Mucosa of descending colon (tissue), 3 donors: Measurements from ENCODE around the gene FAM13A. TPM values are rescaled to one million over a fixed set of nuclear protein-coding genes. Genes with fewer than 3 reads are reported as not detected.
"Not testable (repeated sequence)": the region's sequence is repeated elsewhere in the genome, so short reads cannot be mapped to it uniquely, and the experiment has no call there.

Source experiments
- ATAC-seq: fragments of 200-7000 bp; cut with Tn5 transposase; one replicate; pipeline ENCODE4 v1.9.1; 2020; ENCODE audit warnings: mild to moderate bottlenecking, moderate library complexity
- DNase-seq, 3 donors: peaks; one replicate each; pipeline ENCODE4 v3.0.0-alpha.2; 2020
- H3K36me3 ChIP-seq: fragments of 200-600 bp; one replicate; pipeline ENCODE4 v1.8.0; 2021; ENCODE audit warnings: low read depth, mild to moderate bottlenecking
- H3K4me1 ChIP-seq: fragments of 200-600 bp; one replicate; pipeline ENCODE4 v1.8.0; 2021; ENCODE audit warnings: low read depth, mild to moderate bottlenecking
- H3K4me3 ChIP-seq: fragments of 200-600 bp; one replicate; pipeline ENCODE4 v1.8.0; 2021; ENCODE audit warnings: mild to moderate bottlenecking
- H3K9me3 ChIP-seq: fragments of 200-600 bp; one replicate; pipeline ENCODE4 v1.8.0; 2021; ENCODE audit warnings: mild to moderate bottlenecking
- CTCF ChIP-seq: fragments of 200-600 bp; IDR thresholded peaks from one replicate; pipeline ENCODE4 v1.8.0; 2022; ENCODE audit warnings: antibody characterized with exemption, mild to moderate bottlenecking
- intact Hi-C, 2 donors: fragments of 100-400 bp; cut with DNase I in 1 of 2; cut with micrococcal nuclease in 1 of 2; formaldehyde crosslinking; loops; one replicate each; pipeline versions ENCODE4 v1.11.0 to v1.11.1; 2022; cut with DNase I, micrococcal nuclease
- total RNA-seq, 3 donors: library from RNA; stranded (reverse); fragmentation: NEBNext Ultra II Directional in 2 of 3; extraction: Animal tissue kit (Norgen Biotek cat#: 25700) in 2 of 3; gene quantifications; one replicate each; pipeline versions ENCODE4 v1.2.1 to v1.2.4, GENCODE V29; 2021 to 2023
- donor health status: DM: no; HTN: no; CAD: no; lungs with moderate emphysema.
- donor health status: DM: no; HTN: no; CAD: no.
- donor health status: DM: no; HTN: yes; CAD: no.

FAM13A gene
- total RNA-seq, 3 donors from 2014 or later, result 41.6 to 60.1 (median 50.2) TPM

DNA sequence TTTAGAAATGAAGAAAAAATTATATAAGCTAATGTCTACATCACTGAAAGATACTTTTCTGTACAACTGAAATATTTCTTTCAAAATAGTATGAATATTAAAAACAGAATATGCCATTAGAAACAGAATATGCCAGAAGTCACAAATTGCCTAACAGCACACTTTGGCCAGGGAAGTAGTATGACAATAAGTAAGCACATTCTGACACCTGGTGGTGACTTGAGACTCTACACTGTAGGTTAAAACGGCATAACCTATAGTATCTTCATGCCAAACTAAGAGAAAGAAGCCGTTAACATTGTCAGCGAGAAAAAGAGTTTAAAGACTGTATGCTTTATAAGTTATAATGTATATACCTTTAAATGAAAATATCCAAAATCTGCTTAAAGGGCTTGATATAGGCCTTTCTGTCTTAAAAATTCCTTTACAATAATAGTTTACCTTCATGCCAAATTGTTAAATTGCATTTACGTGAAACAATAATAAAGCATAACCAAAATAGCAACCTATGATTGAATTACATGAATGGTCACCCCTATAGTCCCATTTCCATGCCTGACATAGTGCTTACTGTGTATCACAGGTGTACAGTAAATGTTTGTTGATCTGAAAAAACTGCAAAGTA is 32.8 kb downstream of the FAM13A start:
- ATAC-seq, result peak; percentile 97
- no peaks in the 10 kb centered on the region for H3K36me3 ChIP-seq
- intact Hi-C loops, result loop anchor here (2.0 to 10.0 kb wide), 4 partner anchors 205 to 499 kb away; partner anchors contain the start of gene PYURF (in 1 of the 2)
- no peaks in the 10 kb centered on the region for H3K9me3 ChIP-seq
- H3K4me3 ChIP-seq, result no peak overlapping the region
- no peaks in the 10 kb centered on the region for H3K4me1 ChIP-seq
- DNase-seq, result peak in 1 of 3 donors; percentile 88
- peak; percentile 59 for TF ChIP-seq CTCF

- Histone ChIP-seq H3K9me3 (no peaks in the 10 kb centered on the region), H3K4me1 (no peaks in the 10 kb centered on the region), H3K4me3 (no peak overlapping the region), H3K36me3 (no peaks in the 10 kb centered on the region)
- no peak for ATAC-seq
- DNase-seq, result no peak
- intact Hi-C loops, result loop anchor here (5.0 to 10.0 kb wide), 3 partner anchors 206 to 498 kb away; partner anchors contain the start of gene PYURF (in 1 of the 2)
- TF ChIP-seq CTCF, result no peak
Measured at GRCh38 chr4:89023140-89023539, 33.8 kb downstream of the FAM13A start.

DNA sequence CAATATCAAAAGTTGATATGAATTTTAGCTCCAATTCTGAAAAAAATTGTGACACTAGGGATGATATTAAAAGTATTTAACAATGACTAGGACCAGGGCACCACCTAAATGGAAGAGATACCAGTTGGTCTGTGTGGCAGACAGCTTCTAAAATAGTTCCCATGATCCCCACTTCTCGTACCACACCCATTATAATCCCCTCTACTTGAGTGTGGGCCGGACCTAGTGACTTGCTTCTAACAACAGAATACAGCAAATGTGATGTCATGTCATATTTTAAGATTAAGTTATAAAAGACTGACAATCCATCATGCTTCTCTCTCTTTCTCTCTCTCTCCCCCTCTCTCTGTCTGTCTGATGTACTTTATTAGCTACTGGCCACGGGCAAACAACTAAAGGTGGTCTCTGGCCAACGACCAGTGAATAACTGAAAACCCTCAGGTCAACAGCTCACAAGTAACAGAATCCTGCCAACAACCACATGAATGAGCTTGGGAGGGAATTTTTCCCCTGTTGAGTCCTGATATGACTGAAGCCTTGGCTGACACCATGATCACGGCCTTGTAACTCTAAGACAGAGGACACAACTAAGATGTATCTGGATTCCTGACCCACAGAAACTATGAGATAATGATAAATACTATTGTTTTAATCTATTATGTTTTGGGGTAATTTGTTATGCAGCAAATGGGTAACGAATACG is 34.4 kb downstream of the FAM13A start:
- intact Hi-C loops, result loop anchor here (5.0 to 10.0 kb wide), 3 partner anchors 205 to 498 kb away; partner anchors contain the start of gene PYURF (in 1 of the 2)
- H3K4me3 ChIP-seq, result no peak overlapping the region
- no peak for ATAC-seq

DNA sequence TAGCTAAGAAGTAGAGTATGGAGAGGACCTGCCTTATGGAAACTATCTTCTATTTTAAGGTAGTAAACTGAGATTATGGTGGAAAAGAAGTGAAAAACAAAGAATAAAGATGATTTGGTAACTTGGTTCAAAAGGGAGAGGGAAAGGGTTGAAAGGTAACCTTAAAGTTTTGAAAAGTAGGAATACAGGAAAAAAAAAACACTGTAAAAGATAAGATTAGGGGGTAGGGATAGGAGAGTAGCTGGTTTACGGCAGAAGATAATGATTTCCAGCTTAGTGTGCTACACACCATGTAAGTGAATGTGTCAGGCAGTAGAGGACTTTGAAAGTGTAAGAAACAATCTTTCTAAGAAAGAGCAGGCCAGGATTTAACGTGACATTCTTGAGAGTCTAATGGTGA is 35.3 kb downstream of the FAM13A start:
- no peaks in the 10 kb centered on the region for H3K36me3 ChIP-seq
- no peak for ATAC-seq
- no peaks in the 10 kb centered on the region for H3K4me1 ChIP-seq
- no peaks in the 10 kb centered on the region for H3K9me3 ChIP-seq
- no peak for TF ChIP-seq CTCF
- no peak overlapping the region for H3K4me3 ChIP-seq
- intact Hi-C loops, result loop anchor here (5.0 to 10.0 kb wide), 3 partner anchors 204 to 497 kb away; partner anchors contain the start of gene PYURF (in 1 of the 2)
- no peak for DNase-seq

More for the DNA sequence above, 34.4 kb downstream of the FAM13A start:
- H3K4me1 ChIP-seq, result no peaks in the 10 kb centered on the region
- H3K36me3 ChIP-seq, result no peaks in the 10 kb centered on the region
- no peak for TF ChIP-seq CTCF
- H3K9me3 ChIP-seq, result no peaks in the 10 kb centered on the region
- DNase-seq, result no peak

- ATAC-seq (no peak), DNase-seq (no peak)
- Histone ChIP-seq H3K4me1 (no peaks in the 10 kb centered on the region), H3K4me3 (no peak overlapping the region), H3K36me3 (no peaks in the 10 kb centered on the region), H3K9me3 (no peaks in the 10 kb centered on the region)
- intact Hi-C loops, result loop anchor here (5.0 to 10.0 kb wide), 3 partner anchors 204 to 496 kb away; partner anchors contain the start of gene PYURF (in 1 of the 2)
- TF ChIP-seq CTCF, result no peak
Measured at GRCh38 chr4:89021062-89021461, 35.9 kb downstream of the FAM13A start.

- H3K4me1 ChIP-seq, H3K4me3 ChIP-seq, intact Hi-C loops, H3K36me3 ChIP-seq, DNase-seq, ATAC-seq, H3K9me3 ChIP-seq: not testable (repeated sequence)
Measured at GRCh38 chr4:89014897-89015296, 42.1 kb downstream of the FAM13A start.
